T-helper 22 cell (primary cell): Measurements from ENCODE around the gene NR2C2.
"Not testable (repeated sequence)": the region's sequence is repeated elsewhere in the genome, so short reads cannot be mapped to it uniquely, and the experiment has no call there.

Source experiments
- DNase-seq: peaks from one replicate; pipeline ENCODE4 v3.0.0-alpha.2; 2020; ENCODE audit warnings: low read depth

The NR2C2 gene

GRCh38 chr3:14959359-14959943 is 12.1 kb downstream of the NR2C2 start:
- no peak for DNase-seq

GRCh38 chr3:14962762-14963161 is 15.4 kb downstream of the NR2C2 start:
- no peak for DNase-seq

- no peak for DNase-seq
Measured at GRCh38 chr3:14967285-14967684, 19.9 kb downstream of the NR2C2 start.

- DNase-seq = no peak
Measured at GRCh38 chr3:14969671-14970070, 22.3 kb downstream of the NR2C2 start.

- no peak for DNase-seq
Measured at GRCh38 chr3:14976317-14976716, 28.9 kb downstream of the NR2C2 start.

GRCh38 chr3:14980689-14981088 is 33.3 kb downstream of the NR2C2 start:
- DNase-seq = no peak

GRCh38 chr3:14984581-14985113 is 37.3 kb downstream of the NR2C2 start:
- DNase-seq = no peak

GRCh38 chr3:14988988-14989394 is 41.6 kb downstream of the NR2C2 start:
- DNase-seq = no peak

- DNase-seq = no peak
Measured at GRCh38 chr3:14989943-14990779, 42.8 kb downstream of the NR2C2 start.

GRCh38 chr3:14990780-14991148 is 43.4 kb downstream of the NR2C2 start:
- DNase-seq = no peak

GRCh38 chr3:14991151-14991742 is 43.9 kb downstream of the NR2C2 start:
- DNase-seq = no peak

- DNase-seq = no peak
Measured at GRCh38 chr3:14991818-14992612, 44.6 kb downstream of the NR2C2 start.

- no peak for DNase-seq
Measured at GRCh38 chr3:14997941-14998340, 50.6 kb downstream of the NR2C2 start.

- not testable (repeated sequence) for DNase-seq
Measured at GRCh38 chr3:14999182-14999581, 51.8 kb downstream of the NR2C2 start.

GRCh38 chr3:15007681-15008141 is 60.3 kb downstream of the NR2C2 start:
- DNase-seq = no peak

- DNase-seq = no peak
Measured at GRCh38 chr3:15009167-15009566, 61.8 kb downstream of the NR2C2 start.

GRCh38 chr3:15010664-15011063 is 63.3 kb downstream of the NR2C2 start:
- DNase-seq = no peak

- DNase-seq = no peak
Measured at GRCh38 chr3:15011174-15011573, 63.8 kb downstream of the NR2C2 start.

GRCh38 chr3:15014606-15015328 is 67.4 kb downstream of the NR2C2 start:
- no peak for DNase-seq

- DNase-seq = no peak
Measured at GRCh38 chr3:15015456-15015855, 68.1 kb downstream of the NR2C2 start.

- DNase-seq = no peak
Measured at GRCh38 chr3:15017191-15017590, 69.8 kb downstream of the NR2C2 start.
